CD4-positive, alpha-beta T cell treated with Interferon alpha-2 for 1 hour (primary cell): Measurements from ENCODE around the gene DGKI.

Experiments used
- DNase-seq, 2 donors: peaks; one replicate each; pipeline ENCODE4 v3.0.0-alpha.2; 2020 to 2022

The DGKI gene

GRCh38 chr7:137395420-137395819 is 451.4 kb downstream of the DGKI start:
- DNase-seq: no peak

GRCh38 chr7:137393570-137393969 is 453.2 kb downstream of the DGKI start:
- no peak for DNase-seq

GRCh38 chr7:137390076-137390475 is 456.7 kb downstream of the DGKI start:
- no peak for DNase-seq

GRCh38 chr7:137388916-137389315 is 457.9 kb downstream of the DGKI start:
- no peak for DNase-seq

- no peak for DNase-seq
These were observed 459.8 kb downstream of the DGKI start for GRCh38 chr7:137386966-137387365.

GRCh38 chr7:137381045-137381444 is 465.7 kb downstream of the DGKI start:
- DNase-seq: no peak

GRCh38 chr7:137373507-137373906 is 473.3 kb downstream of the DGKI start:
- DNase-seq: no peak

- DNase-seq: no peak
These were observed 475.2 kb downstream of the DGKI start for GRCh38 chr7:137371616-137372015.

GRCh38 chr7:137366995-137367394 is 479.8 kb downstream of the DGKI start:
- DNase-seq: no peak

GRCh38 chr7:137363683-137364082 is 483.1 kb downstream of the DGKI start:
- no peak for DNase-seq

- no peak for DNase-seq
These were observed 486.6 kb downstream of the DGKI start for GRCh38 chr7:137360087-137360679.

- DNase-seq: no peak
These were observed 491.8 kb downstream of the DGKI start for GRCh38 chr7:137354961-137355360.

GRCh38 chr7:137354396-137354795 is 492.4 kb downstream of the DGKI start:
- DNase-seq: no peak

GRCh38 chr7:137351941-137352340 is 494.8 kb downstream of the DGKI start:
- DNase-seq: no peak

GRCh38 chr7:137345799-137346449 is 500.9 kb downstream of the DGKI start:
- DNase-seq: no peak

GRCh38 chr7:137343281-137343841 is 503.4 kb downstream of the DGKI start, which contains the start of gene PTN:
Gene PTN (minus strand): TSS chr7:137343733. CDS start chr7:137254973, 88,760 bp downstream.
- DNase-seq: no peak

GRCh38 chr7:137342828-137343261 is 503.9 kb downstream of the DGKI start:
- DNase-seq: no peak

- DNase-seq: no peak
These were observed 504.5 kb downstream of the DGKI start for GRCh38 chr7:137342265-137342664.

- no peak for DNase-seq
These were observed 508.9 kb downstream of the DGKI start for GRCh38 chr7:137337902-137338301.

- DNase-seq: no peak
These were observed 511.0 kb downstream of the DGKI start for GRCh38 chr7:137335814-137336213.

GRCh38 chr7:137331378-137331777 is 515.4 kb downstream of the DGKI start:
- DNase-seq: no peak
